Activated T-helper 9 cell treated with anti-CD3 and anti-CD28 coated beads, Interleukin-2, amount 50 U/mL, for 16 hours (primary cell): ENCODE data around the gene OAS2.
"Not testable (repeated sequence)": the region's sequence is repeated elsewhere in the genome, so short reads cannot be mapped to it uniquely, and the experiment has no call there.

Experiments
- DNase-seq: peaks from one replicate; pipeline ENCODE4 v3.0.0-alpha.2; 2020; ENCODE audit warnings: low read depth

Gene OAS2

DNA sequence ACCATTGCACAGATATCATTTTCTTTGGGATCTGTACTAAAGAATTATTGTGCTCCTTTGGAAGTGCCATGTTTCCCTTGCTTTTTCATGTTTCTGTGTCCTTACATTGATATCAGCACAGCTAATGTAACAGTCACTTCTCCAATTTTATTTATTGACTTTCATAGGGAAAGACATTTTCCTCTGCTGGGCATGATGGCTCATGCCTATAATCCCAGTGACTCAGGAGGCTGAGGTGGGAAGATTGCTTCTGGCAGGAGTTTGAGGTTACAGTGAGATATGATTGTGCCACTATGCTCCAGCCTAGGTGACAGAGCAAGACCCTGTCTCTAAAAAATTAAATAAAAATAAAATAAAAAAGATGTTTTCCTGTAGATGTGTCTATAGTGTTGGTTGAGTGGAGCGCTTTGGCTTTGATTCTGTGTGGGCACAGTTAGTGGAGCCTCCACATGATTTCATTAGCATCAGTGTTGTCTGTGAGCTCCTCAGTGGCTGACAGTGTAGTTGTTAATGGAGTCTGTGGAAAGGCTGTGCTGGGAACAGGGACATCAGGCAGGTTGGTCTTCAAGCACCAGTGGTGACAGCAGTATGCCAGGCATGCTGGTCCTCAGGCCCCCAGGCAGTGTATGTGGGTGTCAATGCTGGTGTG lies 7.4 kb downstream of the OAS2 start:
- no peak for DNase-seq

- no peak for DNase-seq
Observed at GRCh38 chr12:112986291-112986800, 8.0 kb downstream of the OAS2 start.

DNA sequence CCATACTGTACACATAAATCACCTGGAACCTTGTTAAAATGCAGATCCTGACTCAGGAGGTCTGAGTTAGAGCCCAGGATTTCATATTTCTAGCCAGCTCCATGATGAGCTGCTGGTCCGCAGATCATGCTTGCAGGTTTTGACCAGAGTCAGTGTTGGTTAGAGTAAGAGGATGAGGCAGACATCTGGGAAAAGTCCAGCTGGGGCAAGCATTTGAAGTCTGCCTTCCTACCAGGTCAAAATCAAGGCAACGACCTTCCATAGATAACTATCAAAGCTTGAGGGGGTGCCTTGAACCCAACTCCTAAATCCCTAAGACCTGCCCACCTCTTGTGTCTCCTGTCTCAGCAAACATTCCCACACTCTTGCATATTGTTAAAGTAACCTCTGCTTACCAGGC lies 9.2 kb downstream of the OAS2 start:
- no peak for DNase-seq

DNA sequence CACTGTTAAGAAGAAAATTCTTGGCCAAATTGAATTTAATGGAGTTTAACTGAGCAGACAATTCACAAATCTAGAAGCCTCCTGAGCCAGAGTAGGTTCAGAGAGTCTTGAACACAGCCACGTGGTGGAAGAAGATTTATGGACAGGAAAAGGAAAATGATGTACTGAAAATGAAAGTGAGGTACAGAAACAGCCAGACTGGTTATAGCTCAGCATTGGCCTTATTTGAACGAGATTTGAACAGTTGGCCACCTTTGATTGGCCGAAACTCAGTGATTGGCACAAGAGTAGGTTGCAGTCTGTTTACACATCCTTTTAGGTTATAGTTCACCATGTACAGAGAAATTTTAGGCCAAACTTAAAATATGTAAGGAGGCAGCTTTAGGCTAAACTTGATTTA lies 9.9 kb downstream of the OAS2 start:
- DNase-seq = no peak

GRCh38 chr12:112988823-112989385 lies 10.6 kb downstream of the OAS2 start:
- DNase-seq = not testable (repeated sequence)

DNA sequence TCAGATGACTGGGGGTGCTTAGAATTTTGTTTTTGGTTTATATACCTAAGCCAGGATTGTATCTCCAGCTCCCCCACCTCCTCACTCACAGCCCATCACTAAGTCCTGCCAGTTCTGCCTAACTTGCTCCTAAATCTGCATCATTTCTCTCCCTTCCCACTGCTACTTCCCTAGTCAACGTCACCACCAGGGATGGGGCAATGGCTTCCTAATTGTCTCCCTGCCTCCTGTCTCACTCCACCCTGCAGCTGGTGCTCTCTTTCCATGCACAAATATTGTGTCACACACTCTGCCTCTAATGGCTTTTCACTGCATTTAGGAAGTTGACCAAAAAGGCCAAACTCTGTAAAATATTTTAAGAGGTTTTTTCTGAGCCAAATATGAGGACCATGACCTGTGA lies 11.5 kb downstream of the OAS2 start:
- DNase-seq = no peak

- no peak for DNase-seq
Observed at GRCh38 chr12:112992541-112993398, 14.5 kb downstream of the OAS2 start.

GRCh38 chr12:112995008-112995407 lies 16.7 kb downstream of the OAS2 start:
- no peak for DNase-seq

DNA sequence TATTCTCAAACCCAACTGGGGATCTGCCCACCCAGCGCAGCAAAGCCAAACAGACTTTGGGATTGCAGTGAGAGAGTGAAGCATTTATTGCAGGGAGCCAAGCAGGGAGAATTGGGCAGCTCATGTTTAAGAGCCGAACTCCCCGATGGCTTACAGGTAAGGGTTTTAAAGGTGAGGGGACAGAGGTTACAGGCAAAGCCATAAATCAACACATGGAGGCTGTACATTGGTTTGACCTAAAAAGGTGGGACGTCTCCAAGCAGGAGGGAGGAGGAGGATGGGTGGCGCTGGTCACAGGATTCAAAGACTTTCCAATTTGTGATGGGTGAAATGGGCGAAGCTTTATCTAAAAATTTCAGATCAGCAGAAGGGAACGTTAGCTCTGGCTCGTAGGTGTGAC lies 18.2 kb downstream of the OAS2 start:
- no peak for DNase-seq

GRCh38 chr12:112997506-112997905 lies 19.2 kb downstream of the OAS2 start:
- DNase-seq = no peak

DNA sequence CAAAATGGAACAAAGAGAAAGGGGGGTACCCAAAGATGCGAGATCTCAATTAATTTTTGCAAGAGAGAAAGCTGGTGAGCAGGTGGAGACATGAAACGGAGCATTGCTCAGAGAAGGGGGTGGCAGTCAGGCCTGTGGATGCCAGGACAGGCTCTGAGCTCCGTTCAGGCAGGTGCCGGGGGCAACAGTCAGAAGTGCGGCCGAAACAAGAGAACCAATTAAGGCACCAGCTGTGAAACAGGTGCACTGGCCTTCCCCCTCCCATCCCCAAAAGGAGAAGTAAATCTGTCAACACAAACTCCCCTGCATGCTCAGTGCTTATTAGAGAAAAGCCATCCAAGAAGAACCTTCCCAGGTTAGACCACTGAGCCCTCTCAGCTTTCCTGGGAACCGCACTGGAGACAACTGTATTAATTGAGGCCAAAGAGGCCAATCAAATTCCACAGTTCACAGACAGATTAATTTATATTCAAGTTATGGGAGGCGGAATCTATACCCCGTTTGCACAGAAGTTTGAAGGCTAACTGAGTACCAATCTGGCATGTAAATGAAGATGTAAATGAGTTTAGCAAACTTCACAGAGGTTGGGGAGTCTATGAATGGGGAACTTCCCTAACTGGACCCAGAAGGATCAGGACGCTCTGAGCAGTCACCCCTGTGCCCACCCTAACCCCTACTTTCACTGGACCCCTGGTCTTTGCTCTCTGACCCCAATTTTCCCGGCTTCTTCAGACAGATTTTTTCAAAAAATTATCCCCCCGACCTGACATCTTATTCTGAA lies 20.9 kb downstream of the OAS2 start:
- DNase-seq = no peak

DNA sequence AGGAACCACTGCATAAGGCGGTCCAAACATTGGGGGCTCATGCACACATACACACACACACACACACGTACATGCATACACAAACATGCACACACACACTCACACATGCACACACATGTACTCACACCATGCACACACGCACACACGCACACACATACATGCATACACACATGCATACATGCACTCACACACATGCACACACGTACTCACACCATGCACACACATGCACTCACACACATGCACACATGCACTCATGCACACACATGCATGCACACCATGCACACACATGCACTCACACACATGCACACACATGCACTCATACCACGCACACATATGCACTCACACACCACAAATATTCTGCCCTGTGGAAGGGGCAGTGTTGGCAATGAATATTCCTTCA lies 22.1 kb downstream of the OAS2 start:
- DNase-seq = no peak

GRCh38 chr12:113002155-113002554 lies 23.8 kb downstream of the OAS2 start:
- no peak for DNase-seq

- no peak for DNase-seq
Observed at GRCh38 chr12:113002676-113003075, 24.4 kb downstream of the OAS2 start.

DNA sequence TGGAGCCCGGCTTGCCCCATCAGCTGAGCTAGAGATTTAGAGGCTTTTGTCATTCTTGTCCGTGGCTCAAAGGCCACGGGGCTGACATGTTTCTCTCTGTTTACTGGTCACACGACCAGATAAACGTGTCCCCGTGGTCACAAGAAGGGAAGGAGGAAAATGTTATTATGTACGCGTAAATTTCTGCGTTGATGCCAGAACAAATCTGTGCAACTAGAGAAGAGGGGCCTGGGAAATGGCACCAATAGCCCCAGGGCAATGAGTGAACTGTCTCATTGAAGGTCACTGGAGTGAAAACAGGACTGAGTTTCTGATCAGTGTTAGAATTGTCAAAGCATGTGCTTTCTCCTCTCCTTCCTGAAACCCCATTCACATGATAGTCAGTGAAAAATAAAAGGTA lies 25.3 kb downstream of the OAS2 start:
- DNase-seq = no peak

GRCh38 chr12:113005762-113006161 lies 27.4 kb downstream of the OAS2 start:
- no peak for DNase-seq

GRCh38 chr12:113006206-113006605 lies 27.9 kb downstream of the OAS2 start:
- DNase-seq = no peak

DNA sequence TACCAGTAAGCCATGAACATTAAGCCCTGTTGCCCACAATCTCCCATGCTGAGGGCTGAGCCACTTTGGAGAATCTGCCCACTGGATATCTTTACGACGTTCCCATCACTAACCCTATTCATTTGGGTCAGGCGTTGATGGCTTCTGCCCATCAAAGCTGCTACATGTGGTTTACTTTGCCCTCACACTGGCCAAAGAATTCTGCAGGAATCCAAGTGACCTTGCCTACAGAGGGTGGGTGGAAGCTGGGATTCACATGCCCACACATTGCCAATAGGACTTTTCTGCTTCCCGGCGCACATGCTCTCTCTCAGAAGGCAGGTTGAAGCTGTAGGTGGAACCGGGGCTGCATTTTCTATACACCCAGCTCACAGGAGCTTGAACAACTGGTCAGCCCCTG lies 28.3 kb downstream of the OAS2 start:
- DNase-seq = no peak

GRCh38 chr12:113007166-113007565 lies 28.8 kb downstream of the OAS2 start:
- DNase-seq = no peak

DNA sequence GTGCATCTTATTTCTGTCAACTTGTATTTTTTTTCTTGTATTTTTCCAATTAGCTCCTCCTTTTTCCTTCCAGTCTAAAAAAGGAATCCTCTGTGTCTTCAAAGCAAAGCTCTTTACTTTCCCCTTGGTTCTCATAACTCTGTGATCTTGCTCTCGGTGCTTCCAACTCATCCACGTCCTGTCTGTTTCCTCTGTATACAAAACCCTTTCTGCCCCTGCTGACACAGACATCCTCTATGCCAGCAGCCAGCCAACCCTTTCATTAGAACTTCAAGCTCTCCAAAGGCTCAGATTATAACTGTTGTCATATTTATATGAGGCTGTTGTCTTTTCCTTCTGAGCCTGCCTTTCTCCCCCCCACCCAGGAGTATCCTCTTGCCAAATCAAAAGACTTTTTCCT lies 32.4 kb downstream of the OAS2 start:
- DNase-seq = no peak

- no peak for DNase-seq
Observed at GRCh38 chr12:113014565-113014964, 36.2 kb downstream of the OAS2 start.

DNA sequence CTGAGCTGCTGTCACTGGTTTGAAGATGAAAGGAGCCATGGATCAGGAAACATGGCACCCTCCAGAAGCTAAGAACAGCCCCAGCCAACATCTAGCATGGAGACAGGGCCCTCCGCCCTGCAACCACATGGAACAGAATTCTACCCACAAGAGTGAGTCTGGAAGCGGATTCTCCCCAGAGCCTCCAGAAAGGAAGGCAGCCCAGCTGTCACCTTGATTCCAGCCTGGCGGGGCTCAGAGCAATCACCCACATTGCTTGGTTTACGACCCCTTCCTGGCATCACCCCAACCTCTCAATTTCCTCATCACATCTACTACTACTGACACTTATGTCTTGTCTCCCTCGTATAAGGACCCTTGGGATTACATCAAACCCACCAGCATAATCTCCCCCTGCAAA lies 38.5 kb downstream of the OAS2 start:
- no peak for DNase-seq
